NB4 (cell line): ENCODE data around the gene SLX4.

Source experiments
- DNase-seq: peaks from one replicate; pipeline ENCODE4 v3.0.0; 2010; ENCODE audit warnings: low read depth
- H3K4me3 ChIP-seq: one replicate; pipeline ENCODE4 v1.5.1; 2011; ENCODE audit warnings: mild to moderate bottlenecking, low read depth, low read length, moderate library complexity
- CTCF ChIP-seq: IDR thresholded peaks from one replicate; pipeline ENCODE4 v1.5.1; 2012; ENCODE audit warnings: low read depth, low read length
- MAX ChIP-seq: IDR thresholded peaks from 2 replicates; pipeline ENCODE4 v1.6.1; 2011; ENCODE audit warnings: low read depth, low read length
- MYC ChIP-seq: IDR thresholded peaks from 2 replicates; pipeline ENCODE4 v1.6.1; 2011; ENCODE audit warnings: low read depth, low read length
- POLR2A ChIP-seq: IDR thresholded peaks from 2 replicates; pipeline ENCODE4 v1.6.1; 2011; ENCODE audit warnings: mild to moderate bottlenecking; ENCODE audit not compliant: insufficient read length; ENCODE audit errors: extremely low read depth

SLX4 gene

GRCh38 chr16:3542601-3543373, 68.6 kb downstream of the SLX4 start:
- TF ChIP-seq CTCF: no peak
- no peak for TF ChIP-seq MAX
- TF ChIP-seq MYC: no peak
- TF ChIP-seq POLR2A: no peak
- DNase-seq: peak; percentile 24
- no peak overlapping the region for H3K4me3 ChIP-seq

- DNase-seq: no peak
- TF ChIP-seq MYC: no peak
- no peak for TF ChIP-seq CTCF
- TF ChIP-seq POLR2A: no peak
- TF ChIP-seq MAX: no peak
- H3K4me3 ChIP-seq: no peak overlapping the region
Observed at GRCh38 chr16:3541527-3542155, 69.8 kb downstream of the SLX4 start.

GRCh38 chr16:3538222-3538621, 73.2 kb downstream of the SLX4 start:
- no peak for DNase-seq
- no peak overlapping the region for H3K4me3 ChIP-seq
- TF ChIP-seq POLR2A (no peak), MAX (no peak), MYC (no peak), CTCF (no peak)

- TF ChIP-seq POLR2A: no peak
- no peak for TF ChIP-seq MAX
- TF ChIP-seq MYC: no peak
- TF ChIP-seq CTCF: no peak
Observed at GRCh38 chr16:3536851-3537250, 74.6 kb downstream of the SLX4 start.

GRCh38 chr16:3536271-3536731, 75.1 kb downstream of the SLX4 start:
- TF ChIP-seq POLR2A (no peak), MAX (no peak), MYC (no peak), CTCF (no peak)

More at GRCh38 chr16:3536851-3537250, 74.6 kb downstream of the SLX4 start:
- H3K4me3 ChIP-seq: no peak overlapping the region
- no peak for DNase-seq

More at GRCh38 chr16:3536271-3536731, 75.1 kb downstream of the SLX4 start:
- DNase-seq: no peak
- H3K4me3 ChIP-seq: no peak overlapping the region
